Caco-2 (cell line): ENCODE results near the gene OGFOD1. TPM values are rescaled to one million over a fixed set of nuclear protein-coding genes. Genes with fewer than 3 reads are reported as not detected.

ENCODE experiments used
- BruUV-seq: library from RNA; stranded (reverse); fragments of 400-500 nt; replicated peaks from 2 replicates; lab custom pipeline; 2021; lab: Mats Ljungman, UMichigan
- CTCF ChIA-PET: fragments of 300-600 bp; sonication (Branson Sonifier 250); formaldehyde crosslinking; loops from one replicate; lab custom pipeline; 2022; ENCODE audit warnings: antibody characterized with exemption; lab: Charles Lee
- POLR2A ChIA-PET: fragments of 300-600 bp; sonication (Branson Sonifier 250); formaldehyde crosslinking; loops from one replicate; lab custom pipeline; 2022; ENCODE audit warnings: antibody characterized with exemption; lab: Charles Lee
- DNase-seq, 2 experiments: peaks; one replicate each; pipeline versions ENCODE4 v3.0.0 to v3.0.0-alpha.2; 2020 to 2022
- H3K27me3 ChIP-seq: replicated peaks from 2 replicates; pipeline ENCODE4 v1.6.0; 2011; ENCODE audit warnings: low read length; ENCODE audit not compliant: control insufficient read depth, insufficient read depth
- H3K36me3 ChIP-seq: 2 replicates; pipeline ENCODE4 v1.5.1; 2011; ENCODE audit warnings: low read length; ENCODE audit not compliant: control insufficient read depth, insufficient read depth
- H3K4me1 ChIP-seq: fragments of 250-450 bp; sonication (Bioruptor Pico); 2 replicates; pipeline ENCODE4 v1.5.1; 2020; ENCODE audit warnings: mild to moderate bottlenecking
- H3K4me3 ChIP-seq: 2 replicates; pipeline ENCODE4 v1.5.1; 2011; ENCODE audit warnings: low read depth, mild to moderate bottlenecking, control low read depth, low read length
- H3K9me3 ChIP-seq: fragments of 250-450 bp; sonication (Bioruptor Pico); 2 replicates; pipeline ENCODE4 v1.5.1; 2020; ENCODE audit warnings: mild to moderate bottlenecking, moderate library complexity
- H3K27ac Mint-ChIP-seq: one replicate; pipeline ENCODE4 v1.8.0; 2022; ENCODE audit warnings: mixed read lengths; ENCODE audit not compliant: unreplicated experiment
- H3K27me3 Mint-ChIP-seq: one replicate; pipeline ENCODE4 v1.8.0; 2022; ENCODE audit warnings: mixed read lengths; ENCODE audit not compliant: insufficient read depth, unreplicated experiment
- H3K36me3 Mint-ChIP-seq: one replicate; pipeline ENCODE4 v1.8.0; 2022; ENCODE audit warnings: mild to moderate bottlenecking, mixed read lengths; ENCODE audit not compliant: insufficient read depth, unreplicated experiment
- H3K4me1 Mint-ChIP-seq: one replicate; pipeline ENCODE4 v1.8.0; 2022; ENCODE audit warnings: low read depth, mixed read lengths; ENCODE audit not compliant: unreplicated experiment
- H3K4me3 Mint-ChIP-seq: one replicate; pipeline ENCODE4 v1.8.0; 2022; ENCODE audit warnings: mild to moderate bottlenecking, moderate library complexity, mixed read lengths; ENCODE audit not compliant: unreplicated experiment
- H3K9me3 Mint-ChIP-seq: one replicate; pipeline ENCODE4 v1.8.0; 2022; ENCODE audit warnings: mixed read lengths; ENCODE audit not compliant: unreplicated experiment
- intact Hi-C: fragments of 100-400 bp; cut with micrococcal nuclease; formaldehyde crosslinking; loops from one replicate; pipeline ENCODE4 v1.10.0; 2022; ENCODE audit not compliant: unreplicated experiment
- total RNA-seq: library from RNA; stranded (reverse); gene quantifications from 2 replicates; pipeline ENCODE4 v1.2.3, GENCODE V29; 2022
- TF ChIP-seq, protein P1 (sequence below), 2 experiments: fragments of 200-600 bp in 1 of 2; IDR thresholded peaks; 1 replicate in 1 of 2; 2 replicates in 1 of 2; pipeline versions ENCODE4 v1.5.1 to v1.8.0; 2011 to 2022; ENCODE audit warnings: antibody characterized with exemption in 1 of 2, control low read depth in 1 of 2, inconsistent platforms in 1 of 2, low read depth in 1 of 2, low read length in 1 of 2, mild to moderate bottlenecking in 1 of 2, moderate library complexity in 1 of 2; ENCODE audit not compliant: insufficient read depth in 1 of 2, severe bottlenecking in 1 of 2, unreplicated experiment in 1 of 2

The OGFOD1 gene
- total RNA-seq, 1 experiment from 2014 or later: 79.0 TPM

DNA sequence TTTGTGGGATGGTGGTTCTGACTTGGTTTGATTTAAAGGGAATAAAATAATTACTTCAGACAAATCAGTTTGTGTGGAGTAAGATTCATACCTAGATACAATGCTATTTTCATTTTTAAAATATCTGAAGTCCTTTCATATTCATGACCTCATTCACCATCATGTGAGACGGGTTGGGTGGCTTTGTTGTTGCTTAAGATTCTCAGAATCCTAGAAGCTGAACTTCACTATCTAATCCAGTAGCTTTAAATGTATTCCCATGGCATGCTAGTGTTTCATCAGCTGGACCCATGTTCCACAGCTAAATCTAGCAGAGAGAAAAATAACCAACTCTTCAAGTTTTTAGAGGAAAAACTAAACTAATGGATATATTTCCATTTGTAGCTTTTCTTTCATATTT lies 23.3 kb upstream of the OGFOD1 start:
- no TSS peak for BruUV-seq
- Mint-ChIP-seq H3K4me1 (peaks cover 7% of the 10 kb centered on the region), H3K27ac (no peak overlapping the region), H3K27me3 (no peaks in the 10 kb centered on the region), H3K9me3 (no peaks in the 10 kb centered on the region), H3K4me3 (no peak overlapping the region), H3K36me3 (peaks cover 31% of the 10 kb centered on the region)
- CTCF ChIA-PET: no interaction called here
- POLR2A ChIA-PET: no interaction called here
- TF ChIP-seq, protein P1, sequence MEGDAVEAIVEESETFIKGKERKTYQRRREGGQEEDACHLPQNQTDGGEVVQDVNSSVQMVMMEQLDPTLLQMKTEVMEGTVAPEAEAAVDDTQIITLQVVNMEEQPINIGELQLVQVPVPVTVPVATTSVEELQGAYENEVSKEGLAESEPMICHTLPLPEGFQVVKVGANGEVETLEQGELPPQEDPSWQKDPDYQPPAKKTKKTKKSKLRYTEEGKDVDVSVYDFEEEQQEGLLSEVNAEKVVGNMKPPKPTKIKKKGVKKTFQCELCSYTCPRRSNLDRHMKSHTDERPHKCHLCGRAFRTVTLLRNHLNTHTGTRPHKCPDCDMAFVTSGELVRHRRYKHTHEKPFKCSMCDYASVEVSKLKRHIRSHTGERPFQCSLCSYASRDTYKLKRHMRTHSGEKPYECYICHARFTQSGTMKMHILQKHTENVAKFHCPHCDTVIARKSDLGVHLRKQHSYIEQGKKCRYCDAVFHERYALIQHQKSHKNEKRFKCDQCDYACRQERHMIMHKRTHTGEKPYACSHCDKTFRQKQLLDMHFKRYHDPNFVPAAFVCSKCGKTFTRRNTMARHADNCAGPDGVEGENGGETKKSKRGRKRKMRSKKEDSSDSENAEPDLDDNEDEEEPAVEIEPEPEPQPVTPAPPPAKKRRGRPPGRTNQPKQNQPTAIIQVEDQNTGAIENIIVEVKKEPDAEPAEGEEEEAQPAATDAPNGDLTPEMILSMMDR (IDR thresholded peaks at IDR 0.05; ENCODE audit: insufficient read depth in 1 of 2, low read depth in 1 of 2, low read length in 1 of 2, severe bottlenecking in 1 of 2, unreplicated experiment in 1 of 2): no peak
- H3K9me3 ChIP-seq: no peaks in the 10 kb centered on the region
- intact Hi-C loops: no loop called here
- no peaks in the 10 kb centered on the region for H3K27me3 ChIP-seq
- DNase-seq: no peak
- H3K4me1 ChIP-seq: peaks cover 20% of the 10 kb centered on the region
- H3K36me3 ChIP-seq: no peaks in the 10 kb centered on the region; the same call in 1 of the 2 replicates
- no peak overlapping the region for H3K4me3 ChIP-seq

DNA sequence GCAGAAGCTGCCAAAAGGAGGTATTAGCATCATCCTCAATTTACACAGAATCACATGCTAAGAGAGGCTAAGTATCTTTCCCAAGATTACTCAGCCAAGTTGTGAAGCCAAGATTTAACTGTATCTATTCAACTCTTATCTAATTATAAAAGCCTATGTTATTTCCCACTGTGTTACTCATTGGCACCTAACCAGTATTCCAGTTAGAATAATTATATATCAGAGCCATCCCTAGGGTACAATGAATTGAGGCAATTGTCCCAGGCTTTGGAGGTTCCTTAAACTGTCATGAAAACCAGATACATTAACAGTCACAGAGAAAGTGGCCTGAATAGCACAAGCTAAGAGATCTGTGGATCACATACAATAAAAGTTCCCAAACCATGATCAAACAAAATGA lies 15.1 kb upstream of the OGFOD1 start:
- Mint-ChIP-seq H3K27me3 (no peaks in the 10 kb centered on the region), H3K27ac (no peak overlapping the region), H3K4me3 (no peak overlapping the region), H3K4me1 (no peaks in the 10 kb centered on the region), H3K36me3 (peaks cover 63% of the 10 kb centered on the region), H3K9me3 (no peaks in the 10 kb centered on the region)
- BruUV-seq: no TSS peak
- DNase-seq: no peak
- TF ChIP-seq, protein P1 (IDR thresholded peaks at IDR 0.05; ENCODE audit: insufficient read depth in 1 of 2, low read depth in 1 of 2, low read length in 1 of 2, severe bottlenecking in 1 of 2, unreplicated experiment in 1 of 2): no peak
- intact Hi-C loops: no loop called here
- H3K27me3 ChIP-seq: no peaks in the 10 kb centered on the region
- H3K36me3 ChIP-seq: peaks cover 3% of the 10 kb centered on the region; the same call in 1 of the 2 replicates
- no peaks in the 10 kb centered on the region for H3K4me1 ChIP-seq
- ChIA-PET CTCF (no interaction called here), POLR2A (no interaction called here)
- H3K9me3 ChIP-seq: no peaks in the 10 kb centered on the region
- no peak overlapping the region for H3K4me3 ChIP-seq

DNA sequence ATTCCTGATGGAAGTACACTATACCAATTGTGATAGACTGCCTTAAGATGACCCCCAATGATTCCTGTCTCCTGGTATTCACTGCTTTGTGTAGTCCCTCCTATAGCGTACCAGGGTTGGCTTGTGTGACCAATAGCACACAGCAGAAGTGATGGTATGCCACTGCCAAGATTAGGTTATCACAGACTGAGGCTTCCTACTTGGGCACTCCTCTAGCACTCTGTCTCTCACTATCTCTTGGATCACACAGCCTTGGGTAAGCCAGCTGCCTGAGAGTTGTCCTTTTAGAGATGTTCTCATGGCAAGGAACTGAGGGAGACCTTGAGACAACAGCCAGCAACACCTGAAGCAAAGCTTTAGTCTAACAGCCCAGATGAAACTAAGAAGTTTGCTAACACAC lies 13.3 kb upstream of the OGFOD1 start:
- Mint-ChIP-seq H3K36me3 (peaks cover 68% of the 10 kb centered on the region), H3K4me3 (no peak overlapping the region), H3K27me3 (no peaks in the 10 kb centered on the region), H3K9me3 (no peaks in the 10 kb centered on the region), H3K4me1 (no peaks in the 10 kb centered on the region), H3K27ac (no peak overlapping the region)
- no peaks in the 10 kb centered on the region for H3K4me1 ChIP-seq
- CTCF ChIA-PET: no interaction called here
- H3K27me3 ChIP-seq: no peaks in the 10 kb centered on the region
- no TSS peak for BruUV-seq
- intact Hi-C loops: no loop called here
- TF ChIP-seq, protein P1 (IDR thresholded peaks at IDR 0.05; ENCODE audit: insufficient read depth in 1 of 2, low read depth in 1 of 2, low read length in 1 of 2, severe bottlenecking in 1 of 2, unreplicated experiment in 1 of 2): no peak
- peaks cover 3% of the 10 kb centered on the region for H3K36me3 ChIP-seq
- H3K4me3 ChIP-seq: no peak overlapping the region
- H3K9me3 ChIP-seq: no peaks in the 10 kb centered on the region
- no peak for DNase-seq
- POLR2A ChIA-PET: interaction anchor here (0.6 to 1.7 kb wide), 2 partner anchors 9 to 13 kb away, joined by 3 to 4 read pairs; partner anchors contain the start of gene NUDT21
